Prostate gland (tissue), 2 donors: ENCODE data around the gene GTPBP1.
A peak's percentile ranks its signal among the peaks of the same experiment; 100 is the strongest.

Experiments
- POLR2AphosphoS5 ChIP-seq: sonication (generic); formaldehyde crosslinking; IDR thresholded peaks from one replicate; pipeline ENCODE4 v1.6.1; 2017; ENCODE audit warnings: antibody characterized with exemption
- TF ChIP-seq, protein P1 (sequence below), 4 experiments: fragments of 200-600 bp in 2 of 4; fragments of 450-650 bp in 2 of 4; sonication (generic) in 2 of 4; IDR thresholded peaks; 1 replicate in 3 of 4; 2 replicates in 1 of 4; pipeline ENCODE4 v1.5.1; 2016 to 2019; ENCODE audit warnings: antibody characterized with exemption in 4 of 4, mild to moderate bottlenecking in 2 of 4, moderate library complexity in 2 of 4

DNA sequence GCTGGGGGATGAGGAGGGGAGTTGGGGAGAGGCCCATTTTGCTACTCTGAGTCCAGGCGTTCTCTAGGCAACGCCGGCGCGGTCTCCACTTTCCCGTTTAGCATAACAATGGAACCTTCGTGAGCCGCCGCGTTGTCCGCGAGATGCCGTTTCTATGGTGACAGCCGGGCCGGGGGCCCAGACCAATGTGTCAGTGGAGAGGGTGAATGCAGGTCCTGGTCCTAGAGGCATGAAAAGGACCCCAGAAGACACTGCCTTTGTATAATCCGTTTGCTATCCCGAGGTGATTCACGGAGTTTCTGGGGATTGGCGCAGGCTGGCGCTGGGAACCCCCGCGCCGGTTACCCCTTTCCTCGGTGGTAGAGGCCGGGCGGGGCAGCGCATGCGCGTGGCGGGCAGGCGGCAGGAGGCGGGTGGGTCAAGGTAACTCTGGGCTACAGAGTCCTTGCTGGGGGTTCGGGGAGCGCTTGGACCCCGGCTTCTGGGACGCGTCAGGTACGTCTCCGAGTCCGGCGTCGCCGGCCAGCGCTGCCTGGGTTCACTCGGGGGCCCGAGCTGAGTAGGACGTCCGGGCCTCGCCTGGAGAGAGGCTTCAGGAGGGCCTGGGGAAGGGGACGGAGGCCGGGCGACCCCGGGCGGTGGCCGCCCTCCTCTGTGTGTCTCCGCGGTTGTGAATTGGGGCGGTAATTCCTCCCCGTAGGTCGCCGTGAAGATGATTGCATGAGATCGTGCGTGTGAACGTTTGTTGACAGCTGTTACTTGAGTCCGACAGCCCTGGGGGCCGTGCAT lies 49.3 kb upstream of the GTPBP1 start, which contains the start of the genes CBY1 and FAM227A:
- TF ChIP-seq, protein P1, sequence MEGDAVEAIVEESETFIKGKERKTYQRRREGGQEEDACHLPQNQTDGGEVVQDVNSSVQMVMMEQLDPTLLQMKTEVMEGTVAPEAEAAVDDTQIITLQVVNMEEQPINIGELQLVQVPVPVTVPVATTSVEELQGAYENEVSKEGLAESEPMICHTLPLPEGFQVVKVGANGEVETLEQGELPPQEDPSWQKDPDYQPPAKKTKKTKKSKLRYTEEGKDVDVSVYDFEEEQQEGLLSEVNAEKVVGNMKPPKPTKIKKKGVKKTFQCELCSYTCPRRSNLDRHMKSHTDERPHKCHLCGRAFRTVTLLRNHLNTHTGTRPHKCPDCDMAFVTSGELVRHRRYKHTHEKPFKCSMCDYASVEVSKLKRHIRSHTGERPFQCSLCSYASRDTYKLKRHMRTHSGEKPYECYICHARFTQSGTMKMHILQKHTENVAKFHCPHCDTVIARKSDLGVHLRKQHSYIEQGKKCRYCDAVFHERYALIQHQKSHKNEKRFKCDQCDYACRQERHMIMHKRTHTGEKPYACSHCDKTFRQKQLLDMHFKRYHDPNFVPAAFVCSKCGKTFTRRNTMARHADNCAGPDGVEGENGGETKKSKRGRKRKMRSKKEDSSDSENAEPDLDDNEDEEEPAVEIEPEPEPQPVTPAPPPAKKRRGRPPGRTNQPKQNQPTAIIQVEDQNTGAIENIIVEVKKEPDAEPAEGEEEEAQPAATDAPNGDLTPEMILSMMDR (IDR thresholded peaks at IDR 0.05): no peak
- TF ChIP-seq POLR2AphosphoS5: peak; percentile 88
